Measurements from ENCODE around the gene PARD6G. TPM values are rescaled to one million over a fixed set of nuclear protein-coding genes. Genes with fewer than 3 reads are reported as not detected.

PARD6G gene
- polyA plus RNA-seq, 1 of the 3 experiments (the other 2 are of a cell fraction), result 4.3 TPM

DNA sequence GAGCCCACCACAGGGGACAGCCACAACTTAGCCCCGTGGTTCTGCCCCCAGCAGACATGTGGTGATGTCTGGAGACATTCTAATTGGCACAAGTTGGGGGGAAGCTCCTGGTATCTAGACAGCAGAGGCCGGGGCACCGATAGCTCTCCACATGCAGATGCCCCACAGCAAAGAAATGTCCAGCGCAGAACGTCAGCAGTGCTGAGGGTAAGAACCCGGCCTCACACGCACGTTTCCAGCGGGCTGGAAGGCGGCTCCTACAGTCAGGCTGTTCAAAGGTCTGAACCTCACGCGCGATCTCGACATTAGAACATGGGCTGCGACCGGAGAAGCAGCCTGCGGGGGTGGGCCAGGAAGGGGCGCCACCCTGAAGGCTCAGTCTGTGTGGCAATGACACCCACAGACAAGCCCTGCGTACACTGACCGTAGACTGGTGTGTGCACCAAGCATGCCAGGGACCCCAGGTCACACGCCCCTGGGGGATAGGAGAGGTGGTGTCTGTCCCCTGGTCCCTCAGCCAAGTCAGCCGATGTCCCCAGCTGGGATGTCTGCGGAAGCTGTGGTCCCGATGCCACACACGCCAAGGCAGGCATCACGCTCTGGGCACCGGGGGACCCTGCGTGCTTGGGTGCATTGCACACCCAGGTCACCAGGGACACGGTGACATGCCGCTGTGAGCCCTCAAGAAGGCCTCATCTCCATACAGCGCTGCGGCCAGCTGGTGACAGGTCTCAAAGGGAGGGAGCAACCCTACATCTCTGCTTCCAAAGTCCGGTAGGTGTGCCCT, 66.3 kb downstream of the PARD6G start (continued):
- TF ChIP-seq, protein P1, sequence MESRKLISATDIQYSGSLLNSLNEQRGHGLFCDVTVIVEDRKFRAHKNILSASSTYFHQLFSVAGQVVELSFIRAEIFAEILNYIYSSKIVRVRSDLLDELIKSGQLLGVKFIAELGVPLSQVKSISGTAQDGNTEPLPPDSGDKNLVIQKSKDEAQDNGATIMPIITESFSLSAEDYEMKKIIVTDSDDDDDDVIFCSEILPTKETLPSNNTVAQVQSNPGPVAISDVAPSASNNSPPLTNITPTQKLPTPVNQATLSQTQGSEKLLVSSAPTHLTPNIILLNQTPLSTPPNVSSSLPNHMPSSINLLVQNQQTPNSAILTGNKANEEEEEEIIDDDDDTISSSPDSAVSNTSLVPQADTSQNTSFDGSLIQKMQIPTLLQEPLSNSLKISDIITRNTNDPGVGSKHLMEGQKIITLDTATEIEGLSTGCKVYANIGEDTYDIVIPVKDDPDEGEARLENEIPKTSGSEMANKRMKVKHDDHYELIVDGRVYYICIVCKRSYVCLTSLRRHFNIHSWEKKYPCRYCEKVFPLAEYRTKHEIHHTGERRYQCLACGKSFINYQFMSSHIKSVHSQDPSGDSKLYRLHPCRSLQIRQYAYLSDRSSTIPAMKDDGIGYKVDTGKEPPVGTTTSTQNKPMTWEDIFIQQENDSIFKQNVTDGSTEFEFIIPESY (IDR thresholded peaks at IDR 0.05; ENCODE audit: borderline replicate concordance, low read depth), result no peak
- TF ChIP-seq CHD2 (IDR thresholded peaks at IDR 0.05; ENCODE audit: low read length, partially characterized antibody), result no peak
- no peak for TF ChIP-seq GATA2 (CRISPR knock-in tag; IDR thresholded peaks at IDR 0.05)
- TF ChIP-seq NRF1 (IDR thresholded peaks at IDR 0.05; ENCODE audit: low read depth, low read length), result no peak

DNA sequence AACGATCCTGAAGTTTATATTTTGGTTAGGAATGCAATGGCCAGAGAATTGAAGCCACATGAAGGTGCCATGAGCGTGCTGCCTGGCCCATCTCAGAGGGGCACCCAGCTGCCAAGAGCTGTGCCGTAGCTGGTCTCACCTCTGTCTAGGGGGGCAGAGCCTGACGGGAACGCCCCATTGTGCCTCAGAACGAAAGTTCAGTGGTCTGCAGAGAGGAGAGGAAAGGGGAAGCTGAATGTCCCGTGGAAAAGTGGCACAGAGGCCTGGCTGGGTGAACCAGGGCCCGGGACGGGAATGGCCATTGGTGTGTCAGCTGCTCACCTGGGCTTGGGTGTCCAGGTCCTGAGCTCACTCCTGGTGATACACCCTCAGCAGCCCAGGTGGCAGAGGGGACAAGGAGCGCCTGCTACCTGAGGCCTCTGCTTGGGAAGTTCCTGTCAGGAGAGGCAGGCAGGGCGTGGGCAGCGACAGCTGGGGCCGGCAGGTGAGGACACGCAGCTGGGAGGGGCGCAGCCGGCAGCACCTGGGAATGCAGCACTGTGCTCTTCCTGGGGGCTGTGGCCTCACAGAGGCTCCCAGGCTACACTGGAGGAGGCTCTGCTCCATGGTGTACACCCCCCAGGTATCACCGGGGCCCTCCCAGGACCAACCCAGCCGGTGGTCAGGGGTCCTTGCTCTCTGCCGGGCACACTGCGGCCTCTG, 67.3 kb downstream of the PARD6G start:
- 63% methylated on average over 9 of the region's 20 CpGs for WGBS (ENCODE audit: low lambda C conversion rate)
- no peak for DNase-seq
- TF ChIP-seq CHD2 (IDR thresholded peaks at IDR 0.05; ENCODE audit: low read length, partially characterized antibody) (no peak), FOSL2 (IDR thresholded peaks at IDR 0.05; ENCODE audit: borderline replicate concordance, low read depth) (no peak), RAD21 (IDR thresholded peaks at IDR 0.05; ENCODE audit: low read length) (no peak), TCF12 (IDR thresholded peaks at IDR 0.05) (no peak)
- TF ChIP-seq, protein P2, sequence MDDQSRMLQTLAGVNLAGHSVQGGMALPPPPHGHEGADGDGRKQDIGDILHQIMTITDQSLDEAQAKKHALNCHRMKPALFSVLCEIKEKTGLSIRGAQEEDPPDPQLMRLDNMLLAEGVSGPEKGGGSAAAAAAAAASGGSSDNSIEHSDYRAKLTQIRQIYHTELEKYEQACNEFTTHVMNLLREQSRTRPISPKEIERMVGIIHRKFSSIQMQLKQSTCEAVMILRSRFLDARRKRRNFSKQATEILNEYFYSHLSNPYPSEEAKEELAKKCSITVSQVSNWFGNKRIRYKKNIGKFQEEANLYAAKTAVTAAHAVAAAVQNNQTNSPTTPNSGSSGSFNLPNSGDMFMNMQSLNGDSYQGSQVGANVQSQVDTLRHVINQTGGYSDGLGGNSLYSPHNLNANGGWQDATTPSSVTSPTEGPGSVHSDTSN (IDR thresholded peaks at IDR 0.05), result no peak
- TF ChIP-seq, protein P3, sequence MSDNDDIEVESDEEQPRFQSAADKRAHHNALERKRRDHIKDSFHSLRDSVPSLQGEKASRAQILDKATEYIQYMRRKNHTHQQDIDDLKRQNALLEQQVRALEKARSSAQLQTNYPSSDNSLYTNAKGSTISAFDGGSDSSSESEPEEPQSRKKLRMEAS (IDR thresholded peaks at IDR 0.05; ENCODE audit: low read depth), result no peak
- TF ChIP-seq, protein P4, sequence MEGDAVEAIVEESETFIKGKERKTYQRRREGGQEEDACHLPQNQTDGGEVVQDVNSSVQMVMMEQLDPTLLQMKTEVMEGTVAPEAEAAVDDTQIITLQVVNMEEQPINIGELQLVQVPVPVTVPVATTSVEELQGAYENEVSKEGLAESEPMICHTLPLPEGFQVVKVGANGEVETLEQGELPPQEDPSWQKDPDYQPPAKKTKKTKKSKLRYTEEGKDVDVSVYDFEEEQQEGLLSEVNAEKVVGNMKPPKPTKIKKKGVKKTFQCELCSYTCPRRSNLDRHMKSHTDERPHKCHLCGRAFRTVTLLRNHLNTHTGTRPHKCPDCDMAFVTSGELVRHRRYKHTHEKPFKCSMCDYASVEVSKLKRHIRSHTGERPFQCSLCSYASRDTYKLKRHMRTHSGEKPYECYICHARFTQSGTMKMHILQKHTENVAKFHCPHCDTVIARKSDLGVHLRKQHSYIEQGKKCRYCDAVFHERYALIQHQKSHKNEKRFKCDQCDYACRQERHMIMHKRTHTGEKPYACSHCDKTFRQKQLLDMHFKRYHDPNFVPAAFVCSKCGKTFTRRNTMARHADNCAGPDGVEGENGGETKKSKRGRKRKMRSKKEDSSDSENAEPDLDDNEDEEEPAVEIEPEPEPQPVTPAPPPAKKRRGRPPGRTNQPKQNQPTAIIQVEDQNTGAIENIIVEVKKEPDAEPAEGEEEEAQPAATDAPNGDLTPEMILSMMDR (IDR thresholded peaks at IDR 0.05), result no peak
- no peak overlapping the region for H3K9ac ChIP-seq
- POLR2A ChIA-PET, result no interaction called here
- H3K4me1 ChIP-seq (ENCODE audit: control insufficient read depth in 1 of 2, insufficient read depth in 2 of 2, low read depth in 1 of 2, low read length in 1 of 2), result no peaks in the 10 kb centered on the region; a peak in 1 of 4 replicates
- no peak overlapping the region for H3K27ac ChIP-seq (ENCODE audit: low read depth in 2 of 2, low read length in 1 of 2)
- H3K27me3 ChIP-seq (ENCODE audit: insufficient read depth), result no peaks in the 10 kb centered on the region
- H3K4me2 ChIP-seq, result no peak overlapping the region
- no peaks in the 10 kb centered on the region for H3K9me2 ChIP-seq
- no peak overlapping the region for H3K4me3 ChIP-seq (ENCODE audit: low read depth in 2 of 2, low read length in 1 of 2)
- H2AFZ ChIP-seq (ENCODE audit: low read depth), result no peak overlapping the region
- no peaks in the 10 kb centered on the region for H3F3A ChIP-seq (replicated peaks; ENCODE audit: insufficient read depth)
- H3K79me2 ChIP-seq (ENCODE audit: insufficient read depth), result no peaks in the 10 kb centered on the region
- H3K9me3 ChIP-seq, result no peaks in the 10 kb centered on the region
- CTCF ChIA-PET, result interaction anchor here (1.5 to 2.1 kb wide), 2 partner anchors 9 to 22 kb away, joined by 5 to 8 read pairs; no protein-coding TSS in a partner anchor
- H4K20me1 ChIP-seq (ENCODE audit: insufficient read depth), result no peaks in the 10 kb centered on the region
- no peaks in the 10 kb centered on the region for H3K36me3 ChIP-seq (replicated peaks in 1 of 2; ENCODE audit: control insufficient read depth in 1 of 2, insufficient read depth in 2 of 2, low read length in 1 of 2)

Data from SK-N-SH (cell line).